Measurements from ENCODE around the gene PKDREJ.
"Not testable (repeated sequence)": the region's sequence is repeated elsewhere in the genome, so short reads cannot be mapped to it uniquely, and the experiment has no call there.

PKDREJ gene

GRCh38 chr22:46263216-46263590 lies at the start of gene PKDREJ:
Gene PKDREJ (minus strand): TSS chr22:46263343. CDS start chr22:46263322, 21 bp downstream.
- Histone ChIP-seq H3K27me3 (ENCODE audit: control insufficient read depth, insufficient read depth, low read length) (peaks cover 73% of the 10 kb centered on the region), H3K27ac (ENCODE audit: low read length) (no peak within 1 kb of the TSS), H3K9ac (ENCODE audit: low read length) (no peak within 1 kb of the TSS), H3K9me3 (ENCODE audit: control insufficient read depth, low read depth, low read length) (no peaks in the 10 kb centered on the region), H3K4me3 (ENCODE audit: low read length) (no peak within 1 kb of the TSS), H3K4me1 (ENCODE audit: control insufficient read depth, low read depth, low read length) (no peaks in the 10 kb centered on the region), H3K36me3 (ENCODE audit: control insufficient read depth, low read depth, low read length) (no peaks in the 10 kb centered on the region)

- not testable (repeated sequence) for H3K4me1 ChIP-seq (ENCODE audit: control insufficient read depth, low read depth, low read length); H3K27ac ChIP-seq (ENCODE audit: low read length); H3K27me3 ChIP-seq (ENCODE audit: control insufficient read depth, insufficient read depth, low read length); H3K4me3 ChIP-seq (ENCODE audit: low read length); H3K9ac ChIP-seq (ENCODE audit: low read length); H3K9me3 ChIP-seq (ENCODE audit: control insufficient read depth, low read depth, low read length)
- H3K36me3 ChIP-seq (ENCODE audit: control insufficient read depth, low read depth, low read length), result peaks cover 51% of the 10 kb centered on the region
These were observed 49.7 kb upstream of the PKDREJ start for GRCh38 chr22:46312848-46313247.

DNA sequence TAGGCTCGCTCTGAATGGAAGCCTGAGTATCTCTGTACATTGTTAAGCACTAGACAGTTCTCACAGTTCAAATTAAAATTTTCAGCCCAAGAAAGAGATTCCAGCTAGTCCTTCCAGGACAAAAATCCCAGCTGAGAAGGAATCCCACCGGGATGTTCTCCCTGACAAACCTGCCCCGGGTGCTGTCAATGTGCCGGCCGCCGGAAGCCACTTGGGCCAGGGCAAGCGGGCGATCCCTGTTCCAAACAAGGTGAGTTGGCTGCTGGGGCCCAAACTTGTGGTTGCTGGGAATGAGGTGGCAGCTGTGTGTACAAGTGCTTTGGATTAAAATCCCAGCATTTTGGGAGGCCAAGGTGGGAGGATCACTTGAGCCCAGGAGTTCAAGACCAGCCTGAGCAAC lies 48.9 kb upstream of the PKDREJ start:
- Histone ChIP-seq H3K9ac (ENCODE audit: low read length) (no peak overlapping the region), H3K4me1 (ENCODE audit: control insufficient read depth, low read depth, low read length) (no peaks in the 10 kb centered on the region), H3K27ac (ENCODE audit: low read length) (no peak overlapping the region), H3K27me3 (ENCODE audit: control insufficient read depth, insufficient read depth, low read length) (no peaks in the 10 kb centered on the region), H3K9me3 (ENCODE audit: control insufficient read depth, low read depth, low read length) (no peaks in the 10 kb centered on the region), H3K36me3 (ENCODE audit: control insufficient read depth, low read depth, low read length) (peaks cover 44% of the 10 kb centered on the region), H3K4me3 (ENCODE audit: low read length) (no peak overlapping the region)

GRCh38 chr22:46309526-46310085 lies 46.5 kb upstream of the PKDREJ start:
- Histone ChIP-seq H3K9ac (ENCODE audit: low read length) (no peak overlapping the region), H3K4me1 (ENCODE audit: control insufficient read depth, low read depth, low read length) (no peaks in the 10 kb centered on the region), H3K4me3 (ENCODE audit: low read length) (no peak overlapping the region), H3K9me3 (ENCODE audit: control insufficient read depth, low read depth, low read length) (no peaks in the 10 kb centered on the region), H3K27me3 (ENCODE audit: control insufficient read depth, insufficient read depth, low read length) (no peaks in the 10 kb centered on the region), H3K27ac (ENCODE audit: low read length) (no peak overlapping the region), H3K36me3 (ENCODE audit: control insufficient read depth, low read depth, low read length) (peaks cover 32% of the 10 kb centered on the region)

GRCh38 chr22:46308283-46308988 lies 45.3 kb upstream of the PKDREJ start:
- Histone ChIP-seq H3K4me1 (ENCODE audit: control insufficient read depth, low read depth, low read length) (no peaks in the 10 kb centered on the region), H3K27ac (ENCODE audit: low read length) (no peak overlapping the region), H3K36me3 (ENCODE audit: control insufficient read depth, low read depth, low read length) (peaks cover 32% of the 10 kb centered on the region), H3K27me3 (ENCODE audit: control insufficient read depth, insufficient read depth, low read length) (no peaks in the 10 kb centered on the region), H3K9me3 (ENCODE audit: control insufficient read depth, low read depth, low read length) (no peaks in the 10 kb centered on the region), H3K9ac (ENCODE audit: low read length) (no peak overlapping the region), H3K4me3 (ENCODE audit: low read length) (no peak overlapping the region)

DNA sequence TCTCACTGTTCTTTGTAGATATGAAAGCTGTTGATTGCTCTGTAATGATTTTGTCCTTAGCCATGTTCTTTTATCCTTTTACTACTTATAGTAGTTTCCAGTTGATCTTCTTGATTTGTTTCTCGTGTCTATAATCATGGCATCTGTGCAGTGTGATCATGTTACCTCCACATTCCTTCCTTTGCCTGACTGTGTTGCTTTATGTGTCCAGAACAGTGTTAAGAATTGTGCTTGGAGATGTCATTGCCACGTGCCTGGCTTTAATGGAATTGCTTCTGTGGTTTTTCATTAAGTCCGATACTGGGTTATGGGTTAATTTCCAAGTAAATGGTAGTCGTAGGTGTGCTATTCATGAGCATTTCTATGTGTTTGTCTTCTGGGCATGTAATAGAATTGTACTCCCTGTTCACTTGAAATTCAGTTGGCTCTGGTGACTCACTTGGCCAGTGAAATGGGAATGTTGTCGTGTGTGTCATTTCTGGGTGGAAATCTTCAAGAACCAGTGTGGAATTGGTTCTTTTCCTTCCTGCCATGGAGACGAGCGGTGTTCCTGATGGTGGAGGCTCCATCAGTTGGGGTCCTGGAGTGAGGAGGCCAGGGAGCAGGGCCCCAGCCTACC lies 40.3 kb upstream of the PKDREJ start:
- Histone ChIP-seq H3K27ac (ENCODE audit: low read length) (no peak overlapping the region), H3K4me1 (ENCODE audit: control insufficient read depth, low read depth, low read length) (no peaks in the 10 kb centered on the region), H3K36me3 (ENCODE audit: control insufficient read depth, low read depth, low read length) (peaks cover 36% of the 10 kb centered on the region), H3K9ac (ENCODE audit: low read length) (no peak overlapping the region), H3K4me3 (ENCODE audit: low read length) (no peak overlapping the region), H3K27me3 (ENCODE audit: control insufficient read depth, insufficient read depth, low read length) (no peaks in the 10 kb centered on the region), H3K9me3 (ENCODE audit: control insufficient read depth, low read depth, low read length) (no peaks in the 10 kb centered on the region)

DNA sequence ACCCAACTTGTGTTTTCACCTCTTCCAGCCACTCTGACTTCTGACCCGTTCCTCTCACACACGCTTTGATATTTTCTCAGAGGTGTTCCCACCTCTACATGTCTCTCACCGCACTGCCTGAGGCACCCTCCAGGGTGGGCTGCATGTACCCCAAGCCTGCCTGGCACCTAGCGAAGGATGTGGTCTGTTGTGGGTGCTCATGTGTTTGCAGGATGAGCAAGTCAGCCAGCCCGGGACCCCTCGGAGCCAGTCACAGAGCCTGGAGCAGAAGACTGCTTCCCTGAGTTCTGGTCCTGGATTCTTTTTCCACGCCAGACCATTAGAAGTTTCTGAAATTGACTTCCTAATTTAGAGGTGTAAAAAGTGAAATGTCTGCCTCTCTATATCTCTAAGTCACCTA lies 37.3 kb upstream of the PKDREJ start:
- H3K4me3 ChIP-seq (ENCODE audit: low read length), result no peak overlapping the region
- H3K27ac ChIP-seq (ENCODE audit: low read length), result no peak overlapping the region
- H3K4me1 ChIP-seq (ENCODE audit: control insufficient read depth, low read depth, low read length), result no peaks in the 10 kb centered on the region
- no peaks in the 10 kb centered on the region for H3K9me3 ChIP-seq (ENCODE audit: control insufficient read depth, low read depth, low read length)
- no peaks in the 10 kb centered on the region for H3K27me3 ChIP-seq (ENCODE audit: control insufficient read depth, insufficient read depth, low read length)
- peaks cover 30% of the 10 kb centered on the region for H3K36me3 ChIP-seq (ENCODE audit: control insufficient read depth, low read depth, low read length)
- H3K9ac ChIP-seq (ENCODE audit: low read length), result no peak overlapping the region

GRCh38 chr22:46299101-46299500 lies 36.0 kb upstream of the PKDREJ start:
- Histone ChIP-seq H3K4me3 (ENCODE audit: low read length) (no peak overlapping the region), H3K36me3 (ENCODE audit: control insufficient read depth, low read depth, low read length) (peaks cover 30% of the 10 kb centered on the region), H3K27me3 (ENCODE audit: control insufficient read depth, insufficient read depth, low read length) (no peaks in the 10 kb centered on the region), H3K9me3 (ENCODE audit: control insufficient read depth, low read depth, low read length) (no peaks in the 10 kb centered on the region), H3K4me1 (ENCODE audit: control insufficient read depth, low read depth, low read length) (no peaks in the 10 kb centered on the region), H3K9ac (ENCODE audit: low read length) (no peak overlapping the region), H3K27ac (ENCODE audit: low read length) (no peak overlapping the region)

DNA sequence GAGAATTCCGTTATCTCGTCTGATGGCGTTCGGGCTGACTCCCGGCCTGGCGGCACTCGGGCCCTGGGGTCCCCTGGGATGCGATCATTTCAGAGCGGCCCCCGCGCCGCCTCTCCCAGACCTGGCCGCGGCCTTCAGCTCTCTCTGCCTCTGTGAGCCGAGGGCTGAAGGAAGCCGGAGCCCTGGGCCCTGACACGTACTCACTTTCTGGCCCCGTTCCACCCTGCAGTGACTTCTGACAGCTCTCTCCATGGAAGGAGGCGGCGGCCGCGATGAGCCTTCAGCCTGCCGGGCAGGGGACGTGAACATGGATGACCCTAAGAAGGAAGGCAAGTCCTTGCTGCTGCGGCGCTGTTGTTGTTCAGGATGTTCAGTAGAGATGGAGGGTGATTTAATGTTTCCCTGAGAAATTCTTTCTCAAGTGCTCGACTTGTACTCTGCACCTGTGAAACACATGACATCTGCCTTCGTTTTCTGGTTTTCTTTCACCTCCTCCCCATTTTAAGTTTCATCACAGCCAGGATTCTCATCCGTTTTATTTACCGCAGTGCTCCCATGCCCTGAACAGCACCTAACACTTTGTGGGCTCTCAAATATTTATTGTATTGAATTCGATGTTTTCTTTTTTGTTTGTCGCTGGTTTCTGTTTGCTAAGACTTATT lies 34.1 kb upstream of the PKDREJ start:
- Histone ChIP-seq H3K4me3 (ENCODE audit: low read length) (peak overlapping the region; percentile 93), H3K9me3 (ENCODE audit: control insufficient read depth, low read depth, low read length) (no peaks in the 10 kb centered on the region), H3K4me1 (ENCODE audit: control insufficient read depth, low read depth, low read length) (no peaks in the 10 kb centered on the region), H3K27me3 (ENCODE audit: control insufficient read depth, insufficient read depth, low read length) (no peaks in the 10 kb centered on the region), H3K27ac (ENCODE audit: low read length) (no peak overlapping the region), H3K36me3 (ENCODE audit: control insufficient read depth, low read depth, low read length) (peaks cover 26% of the 10 kb centered on the region), H3K9ac (ENCODE audit: low read length) (peak overlapping the region; percentile 69)

DNA sequence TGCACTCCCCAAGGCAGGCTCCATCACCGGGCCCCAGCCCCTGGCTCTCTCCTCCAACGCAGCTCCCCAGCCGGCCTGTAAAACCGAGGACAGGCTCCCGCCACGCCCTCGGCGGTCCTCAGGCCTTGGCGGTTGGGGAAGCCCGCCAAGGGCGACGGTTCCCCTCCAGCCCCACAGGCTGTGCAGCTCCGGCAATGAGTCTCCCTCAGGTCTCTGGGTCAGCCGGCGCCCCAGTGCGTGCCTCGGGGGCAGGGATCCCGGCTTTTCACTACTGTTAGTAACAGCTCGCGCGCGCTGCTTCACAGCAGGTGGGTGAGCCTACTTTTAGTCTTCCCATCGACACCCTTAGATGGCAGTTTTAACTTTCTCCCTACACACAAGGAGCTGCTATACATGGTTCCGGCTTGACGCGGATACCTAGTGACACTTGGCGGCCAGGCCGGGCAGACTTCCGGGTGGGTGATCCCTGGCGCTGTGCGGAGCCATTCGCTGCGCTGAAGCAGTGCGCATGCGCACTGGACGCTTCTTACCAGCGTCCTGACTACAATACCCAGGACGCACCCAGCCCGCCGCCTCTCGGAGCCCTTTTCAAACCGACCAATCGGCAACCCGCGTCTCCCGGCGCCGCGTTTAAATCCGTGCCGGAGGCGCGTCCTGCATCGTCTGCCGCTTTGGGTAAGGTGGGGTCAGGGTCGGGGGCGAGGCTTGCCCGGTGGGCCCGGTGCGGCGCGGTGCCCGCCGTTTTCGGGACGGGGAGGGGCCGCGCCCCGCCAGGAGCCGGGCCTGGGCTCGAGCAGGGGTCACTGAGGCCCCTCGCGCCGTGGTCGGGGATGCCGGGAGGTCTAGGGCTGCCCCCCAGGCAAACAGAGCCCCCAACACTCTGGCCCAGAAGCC lies 33.4 kb upstream of the PKDREJ start, which contains the start of gene GTSE1:
Gene GTSE1 (plus strand): TSS at position 614 of the 894 bp plus-strand sequence. CDS start 531 bp downstream, outside the sequence.
- H3K4me1 ChIP-seq (ENCODE audit: control insufficient read depth, low read depth, low read length), result no peaks in the 10 kb centered on the region
- H3K27me3 ChIP-seq (ENCODE audit: control insufficient read depth, insufficient read depth, low read length), result no peaks in the 10 kb centered on the region
- H3K9ac ChIP-seq (ENCODE audit: low read length), result peak within 1 kb of the TSS; percentile 69
- H3K36me3 ChIP-seq (ENCODE audit: control insufficient read depth, low read depth, low read length), result peaks cover 26% of the 10 kb centered on the region
- H3K4me3 ChIP-seq (ENCODE audit: low read length), result peak within 1 kb of the TSS; percentile 93
- peak within 1 kb of the TSS; percentile 11 for H3K27ac ChIP-seq (ENCODE audit: low read length)
- H3K9me3 ChIP-seq (ENCODE audit: control insufficient read depth, low read depth, low read length), result no peaks in the 10 kb centered on the region
